HEK293 (cell line): Measurements from ENCODE around the gene NRG2.

ENCODE experiments used
- TCF7L2 ChIP-seq: IDR thresholded peaks from 2 replicates; pipeline ENCODE4 v1.6.1; 2011; ENCODE audit warnings: low read depth, mild to moderate bottlenecking, inconsistent platforms, low read length, moderate library complexity, borderline replicate concordance
- YY1 ChIP-seq: fragments of 450-650 bp; formaldehyde crosslinking; IDR thresholded peaks from 2 replicates; pipeline ENCODE4 v1.5.1; 2018; ENCODE audit warnings: missing biosample characterization, missing genetic modification characterization
- ZFP37 ChIP-seq: fragments of 450-650 bp; formaldehyde crosslinking; IDR thresholded peaks from 2 replicates; pipeline ENCODE4 v1.5.1; 2016; ENCODE audit warnings: missing biosample characterization, missing genetic modification characterization
- ZNF174 ChIP-seq: fragments of 450-650 bp; formaldehyde crosslinking; IDR thresholded peaks from 2 replicates; pipeline ENCODE4 v1.5.0; 2017; ENCODE audit warnings: missing biosample characterization, mild to moderate bottlenecking, missing genetic modification characterization
- ZNF274 ChIP-seq, 2 experiments: fragments of 200-500 bp in 1 of 2; fragments of 450-650 bp in 1 of 2; sonication (Bioruptor generic) in 1 of 2; formaldehyde crosslinking in 1 of 2; IDR thresholded peaks; 2 replicates each; pipeline versions ENCODE4 v1.5.1 to v1.6.1; 2014 to 2016; ENCODE audit warnings: borderline replicate concordance in 1 of 2, inconsistent platforms in 1 of 2, low read length in 1 of 2, missing biosample characterization in 1 of 2, missing genetic modification characterization in 1 of 2
- ZNF426 ChIP-seq: fragments of 450-650 bp; formaldehyde crosslinking; IDR thresholded peaks from 2 replicates; pipeline ENCODE4 v1.5.1; 2017; ENCODE audit warnings: missing biosample characterization, missing genetic modification characterization, mild to moderate bottlenecking, inconsistent platforms, moderate library complexity
- ZNF521 ChIP-seq: fragments of 450-650 bp; formaldehyde crosslinking; IDR thresholded peaks from 2 replicates; pipeline ENCODE4 v1.5.1; 2017; ENCODE audit warnings: missing biosample characterization, mild to moderate bottlenecking, missing genetic modification characterization
- ZNF660 ChIP-seq: fragments of 450-650 bp; IDR thresholded peaks from 2 replicates; pipeline ENCODE4 v1.5.1; 2018; ENCODE audit warnings: missing biosample characterization, mild to moderate bottlenecking, missing genetic modification characterization
- ZSCAN30 ChIP-seq: fragments of 450-650 bp; IDR thresholded peaks from 2 replicates; pipeline ENCODE4 v1.5.1; 2018; ENCODE audit warnings: missing biosample characterization, mild to moderate bottlenecking, missing genetic modification characterization, moderate library complexity
- TF ChIP-seq, protein P1 (sequence below): fragments of 450-650 bp; formaldehyde crosslinking; IDR thresholded peaks from 2 replicates; pipeline ENCODE4 v1.5.1; 2016; ENCODE audit warnings: missing biosample characterization, missing genetic modification characterization
- TF ChIP-seq, protein P2 (sequence below): sonication (generic); formaldehyde crosslinking; IDR thresholded peaks from 2 replicates; pipeline ENCODE4 v1.8.1; 2022; ENCODE audit warnings: mild to moderate bottlenecking, moderate library complexity, missing genetic modification reagents
- TF ChIP-seq, protein P3 (sequence below): fragments of 450-650 bp; formaldehyde crosslinking; IDR thresholded peaks from 2 replicates; pipeline ENCODE4 v1.5.1; 2016; ENCODE audit warnings: missing biosample characterization, missing genetic modification characterization
- TF ChIP-seq, protein P4 (sequence below): fragments of 450-650 bp; formaldehyde crosslinking; IDR thresholded peaks from 2 replicates; pipeline ENCODE4 v1.5.1; 2016; ENCODE audit warnings: missing biosample characterization, missing genetic modification characterization

DNA sequence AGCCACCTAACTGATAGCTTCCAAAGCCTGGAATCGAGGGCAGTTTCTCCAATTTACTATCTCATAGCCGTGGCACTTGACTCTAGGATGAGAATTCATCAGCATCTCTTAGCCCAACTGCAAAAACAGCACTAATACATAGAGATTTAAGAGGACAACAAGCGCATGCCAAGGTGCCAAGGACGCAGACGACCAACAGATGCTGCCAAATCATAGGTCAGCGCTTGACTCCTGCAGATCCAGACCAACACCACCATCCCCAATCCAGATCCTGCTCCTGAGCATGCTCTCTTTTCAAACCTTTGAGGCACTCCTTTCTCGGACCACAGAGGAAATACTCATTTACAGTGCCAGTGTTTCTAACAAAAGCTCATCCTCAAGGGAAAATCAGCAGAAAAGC lies 24.6 kb downstream of the NRG2 start:
- TF ChIP-seq, protein P1, sequence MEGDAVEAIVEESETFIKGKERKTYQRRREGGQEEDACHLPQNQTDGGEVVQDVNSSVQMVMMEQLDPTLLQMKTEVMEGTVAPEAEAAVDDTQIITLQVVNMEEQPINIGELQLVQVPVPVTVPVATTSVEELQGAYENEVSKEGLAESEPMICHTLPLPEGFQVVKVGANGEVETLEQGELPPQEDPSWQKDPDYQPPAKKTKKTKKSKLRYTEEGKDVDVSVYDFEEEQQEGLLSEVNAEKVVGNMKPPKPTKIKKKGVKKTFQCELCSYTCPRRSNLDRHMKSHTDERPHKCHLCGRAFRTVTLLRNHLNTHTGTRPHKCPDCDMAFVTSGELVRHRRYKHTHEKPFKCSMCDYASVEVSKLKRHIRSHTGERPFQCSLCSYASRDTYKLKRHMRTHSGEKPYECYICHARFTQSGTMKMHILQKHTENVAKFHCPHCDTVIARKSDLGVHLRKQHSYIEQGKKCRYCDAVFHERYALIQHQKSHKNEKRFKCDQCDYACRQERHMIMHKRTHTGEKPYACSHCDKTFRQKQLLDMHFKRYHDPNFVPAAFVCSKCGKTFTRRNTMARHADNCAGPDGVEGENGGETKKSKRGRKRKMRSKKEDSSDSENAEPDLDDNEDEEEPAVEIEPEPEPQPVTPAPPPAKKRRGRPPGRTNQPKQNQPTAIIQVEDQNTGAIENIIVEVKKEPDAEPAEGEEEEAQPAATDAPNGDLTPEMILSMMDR = no peak
- TF ChIP-seq ZNF274 (IDR thresholded peaks at IDR 0.05; ENCODE audit: low read length) = no peak
- no peak for TF ChIP-seq ZNF274 (tag by site-specific recombination; IDR thresholded peaks at IDR 0.05; ENCODE audit: borderline replicate concordance)
- TF ChIP-seq, protein P2, sequence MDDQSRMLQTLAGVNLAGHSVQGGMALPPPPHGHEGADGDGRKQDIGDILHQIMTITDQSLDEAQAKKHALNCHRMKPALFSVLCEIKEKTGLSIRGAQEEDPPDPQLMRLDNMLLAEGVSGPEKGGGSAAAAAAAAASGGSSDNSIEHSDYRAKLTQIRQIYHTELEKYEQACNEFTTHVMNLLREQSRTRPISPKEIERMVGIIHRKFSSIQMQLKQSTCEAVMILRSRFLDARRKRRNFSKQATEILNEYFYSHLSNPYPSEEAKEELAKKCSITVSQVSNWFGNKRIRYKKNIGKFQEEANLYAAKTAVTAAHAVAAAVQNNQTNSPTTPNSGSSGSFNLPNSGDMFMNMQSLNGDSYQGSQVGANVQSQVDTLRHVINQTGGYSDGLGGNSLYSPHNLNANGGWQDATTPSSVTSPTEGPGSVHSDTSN (CRISPR knock-in tag) = no peak
- TF ChIP-seq ZFP37 (tag by site-specific recombination) = no peak
- no peak for TF ChIP-seq YY1 (tag by site-specific recombination)
- TF ChIP-seq, protein P3, sequence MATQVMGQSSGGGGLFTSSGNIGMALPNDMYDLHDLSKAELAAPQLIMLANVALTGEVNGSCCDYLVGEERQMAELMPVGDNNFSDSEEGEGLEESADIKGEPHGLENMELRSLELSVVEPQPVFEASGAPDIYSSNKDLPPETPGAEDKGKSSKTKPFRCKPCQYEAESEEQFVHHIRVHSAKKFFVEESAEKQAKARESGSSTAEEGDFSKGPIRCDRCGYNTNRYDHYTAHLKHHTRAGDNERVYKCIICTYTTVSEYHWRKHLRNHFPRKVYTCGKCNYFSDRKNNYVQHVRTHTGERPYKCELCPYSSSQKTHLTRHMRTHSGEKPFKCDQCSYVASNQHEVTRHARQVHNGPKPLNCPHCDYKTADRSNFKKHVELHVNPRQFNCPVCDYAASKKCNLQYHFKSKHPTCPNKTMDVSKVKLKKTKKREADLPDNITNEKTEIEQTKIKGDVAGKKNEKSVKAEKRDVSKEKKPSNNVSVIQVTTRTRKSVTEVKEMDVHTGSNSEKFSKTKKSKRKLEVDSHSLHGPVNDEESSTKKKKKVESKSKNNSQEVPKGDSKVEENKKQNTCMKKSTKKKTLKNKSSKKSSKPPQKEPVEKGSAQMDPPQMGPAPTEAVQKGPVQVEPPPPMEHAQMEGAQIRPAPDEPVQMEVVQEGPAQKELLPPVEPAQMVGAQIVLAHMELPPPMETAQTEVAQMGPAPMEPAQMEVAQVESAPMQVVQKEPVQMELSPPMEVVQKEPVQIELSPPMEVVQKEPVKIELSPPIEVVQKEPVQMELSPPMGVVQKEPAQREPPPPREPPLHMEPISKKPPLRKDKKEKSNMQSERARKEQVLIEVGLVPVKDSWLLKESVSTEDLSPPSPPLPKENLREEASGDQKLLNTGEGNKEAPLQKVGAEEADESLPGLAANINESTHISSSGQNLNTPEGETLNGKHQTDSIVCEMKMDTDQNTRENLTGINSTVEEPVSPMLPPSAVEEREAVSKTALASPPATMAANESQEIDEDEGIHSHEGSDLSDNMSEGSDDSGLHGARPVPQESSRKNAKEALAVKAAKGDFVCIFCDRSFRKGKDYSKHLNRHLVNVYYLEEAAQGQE = no peak
- TF ChIP-seq ZNF660 (tag by site-specific recombination) = no peak
- TF ChIP-seq ZNF426 = no peak
- TF ChIP-seq ZSCAN30 (tag by site-specific recombination) = no peak
- TF ChIP-seq TCF7L2 = no peak
- TF ChIP-seq ZNF521 = no peak
- TF ChIP-seq ZNF174 (tag by site-specific recombination) = no peak
- TF ChIP-seq, protein P4, sequence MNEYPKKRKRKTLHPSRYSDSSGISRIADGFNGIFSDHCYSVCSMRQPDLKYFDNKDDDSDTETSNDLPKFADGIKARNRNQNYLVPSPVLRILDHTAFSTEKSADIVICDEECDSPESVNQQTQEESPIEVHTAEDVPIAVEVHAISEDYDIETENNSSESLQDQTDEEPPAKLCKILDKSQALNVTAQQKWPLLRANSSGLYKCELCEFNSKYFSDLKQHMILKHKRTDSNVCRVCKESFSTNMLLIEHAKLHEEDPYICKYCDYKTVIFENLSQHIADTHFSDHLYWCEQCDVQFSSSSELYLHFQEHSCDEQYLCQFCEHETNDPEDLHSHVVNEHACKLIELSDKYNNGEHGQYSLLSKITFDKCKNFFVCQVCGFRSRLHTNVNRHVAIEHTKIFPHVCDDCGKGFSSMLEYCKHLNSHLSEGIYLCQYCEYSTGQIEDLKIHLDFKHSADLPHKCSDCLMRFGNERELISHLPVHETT (tag by site-specific recombination) = no peak
